22Rv1 (cell line): Measurements from ENCODE around the gene MMP24OS.
"Not testable (repeated sequence)": the region's sequence is repeated elsewhere in the genome, so short reads cannot be mapped to it uniquely, and the experiment has no call there.

Experiments
- H3K27ac ChIP-seq: fragments of 450-650 bp; 2 replicates; pipeline ENCODE4 v1.5.1; 2017
- ZFX ChIP-seq: fragments of 450-650 bp; IDR thresholded peaks from 2 replicates; pipeline ENCODE4 v1.6.1; 2017; ENCODE audit warnings: antibody characterized with exemption, borderline replicate concordance
- TF ChIP-seq, protein P1 (sequence below): fragments of 450-650 bp; IDR thresholded peaks from 2 replicates; pipeline ENCODE4 v1.5.1; 2017; ENCODE audit warnings: mild to moderate bottlenecking

Gene MMP24OS

DNA sequence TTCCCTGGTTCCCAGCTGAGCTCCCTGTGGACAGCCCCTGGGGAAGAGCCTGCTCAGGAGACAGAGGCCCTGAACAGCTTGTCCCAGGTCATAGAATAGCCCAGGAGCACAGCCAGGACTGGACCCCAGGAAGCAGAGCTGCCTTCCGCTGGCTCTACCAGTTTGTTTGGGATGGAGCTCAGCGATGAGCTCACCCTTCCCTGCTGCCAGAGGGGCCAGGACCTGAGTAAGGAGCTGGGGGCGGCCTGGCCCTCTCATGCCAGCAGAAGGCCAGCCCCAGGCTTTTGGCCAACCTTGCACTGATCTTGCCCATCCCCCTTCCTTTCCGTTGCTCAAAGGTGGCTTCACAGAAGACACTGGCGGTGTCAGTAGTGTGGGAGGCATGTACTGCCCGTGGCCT is 17.5 kb downstream of the MMP24OS start:
- TF ChIP-seq, protein P1, sequence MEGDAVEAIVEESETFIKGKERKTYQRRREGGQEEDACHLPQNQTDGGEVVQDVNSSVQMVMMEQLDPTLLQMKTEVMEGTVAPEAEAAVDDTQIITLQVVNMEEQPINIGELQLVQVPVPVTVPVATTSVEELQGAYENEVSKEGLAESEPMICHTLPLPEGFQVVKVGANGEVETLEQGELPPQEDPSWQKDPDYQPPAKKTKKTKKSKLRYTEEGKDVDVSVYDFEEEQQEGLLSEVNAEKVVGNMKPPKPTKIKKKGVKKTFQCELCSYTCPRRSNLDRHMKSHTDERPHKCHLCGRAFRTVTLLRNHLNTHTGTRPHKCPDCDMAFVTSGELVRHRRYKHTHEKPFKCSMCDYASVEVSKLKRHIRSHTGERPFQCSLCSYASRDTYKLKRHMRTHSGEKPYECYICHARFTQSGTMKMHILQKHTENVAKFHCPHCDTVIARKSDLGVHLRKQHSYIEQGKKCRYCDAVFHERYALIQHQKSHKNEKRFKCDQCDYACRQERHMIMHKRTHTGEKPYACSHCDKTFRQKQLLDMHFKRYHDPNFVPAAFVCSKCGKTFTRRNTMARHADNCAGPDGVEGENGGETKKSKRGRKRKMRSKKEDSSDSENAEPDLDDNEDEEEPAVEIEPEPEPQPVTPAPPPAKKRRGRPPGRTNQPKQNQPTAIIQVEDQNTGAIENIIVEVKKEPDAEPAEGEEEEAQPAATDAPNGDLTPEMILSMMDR = no peak
- TF ChIP-seq ZFX = no peak

GRCh38 chr20:35257175-35257909 is 20.6 kb downstream of the MMP24OS start:
- TF ChIP-seq ZFX = no peak
- TF ChIP-seq, protein P1 = no peak
- peak overlapping the region; percentile 50 for H3K27ac ChIP-seq

More for the DNA sequence above, 17.5 kb downstream of the MMP24OS start:
- no peak overlapping the region for H3K27ac ChIP-seq

DNA sequence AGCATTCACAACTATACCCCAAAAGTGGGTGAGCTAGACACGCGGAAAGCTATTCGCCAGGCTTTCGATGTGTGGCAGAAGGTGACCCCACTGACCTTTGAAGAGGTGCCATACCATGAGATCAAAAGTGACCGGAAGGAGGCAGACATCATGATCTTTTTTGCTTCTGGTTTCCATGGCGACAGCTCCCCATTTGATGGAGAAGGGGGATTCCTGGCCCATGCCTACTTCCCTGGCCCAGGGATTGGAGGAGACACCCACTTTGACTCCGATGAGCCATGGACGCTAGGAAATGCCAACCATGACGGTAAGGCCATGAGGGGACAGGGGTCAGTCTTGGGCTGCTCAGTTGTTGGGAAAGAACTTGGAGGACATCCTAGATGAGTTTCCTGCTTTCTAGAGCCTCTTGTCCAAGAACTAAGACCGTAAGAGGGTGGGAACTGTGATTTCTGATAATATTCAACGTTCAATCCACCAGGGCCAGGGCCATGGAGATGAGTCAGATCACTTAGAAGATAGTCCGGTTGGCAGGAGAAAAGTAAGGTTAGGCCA is 23.4 kb downstream of the MMP24OS start:
- TF ChIP-seq, protein P1 = no peak
- no peak for TF ChIP-seq ZFX
- H3K27ac ChIP-seq = no peak overlapping the region

DNA sequence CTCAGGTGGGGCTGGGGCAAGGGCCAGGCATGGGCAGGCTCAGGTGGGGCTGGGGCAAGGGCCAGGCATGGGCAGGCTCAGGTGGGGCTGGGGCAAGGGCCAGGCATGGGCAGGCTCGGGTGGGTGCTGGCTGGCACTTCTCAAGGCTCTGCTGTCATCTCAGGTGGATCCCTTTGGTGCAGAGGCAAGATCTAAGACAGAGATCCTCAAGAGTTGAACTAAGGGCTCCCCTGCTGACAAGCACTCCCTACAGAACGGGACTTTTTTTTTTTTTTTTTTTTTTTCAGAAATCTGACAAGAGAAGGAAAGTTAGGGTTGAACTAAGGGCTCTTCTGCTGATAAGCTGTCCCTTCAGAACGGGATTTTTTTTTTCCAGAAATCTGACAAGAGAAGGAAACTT is 24.9 kb downstream of the MMP24OS start:
- TF ChIP-seq ZFX = no peak
- TF ChIP-seq, protein P1 = no peak
- H3K27ac ChIP-seq = no peak overlapping the region

DNA sequence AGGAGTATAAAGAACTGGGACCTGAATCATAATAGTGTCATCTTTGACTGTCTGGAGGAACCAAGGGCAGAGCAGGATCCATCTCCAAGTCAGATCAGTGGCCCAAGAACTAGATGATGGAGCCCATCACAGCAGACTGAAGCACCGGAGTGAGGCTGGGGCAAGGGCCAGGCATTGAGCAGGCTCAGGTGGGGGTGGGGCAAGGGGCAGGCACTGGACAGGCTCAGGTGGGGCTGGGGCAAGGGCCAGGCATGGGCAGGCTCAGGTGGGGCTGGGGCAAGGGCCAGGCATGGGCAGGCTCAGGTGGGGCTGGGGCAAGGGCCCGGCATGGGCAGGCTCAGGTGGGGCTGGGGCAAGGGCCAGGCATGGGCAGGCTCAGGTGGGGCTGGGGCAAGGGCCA is 25.3 kb downstream of the MMP24OS start:
- not testable (repeated sequence) for H3K27ac ChIP-seq

DNA sequence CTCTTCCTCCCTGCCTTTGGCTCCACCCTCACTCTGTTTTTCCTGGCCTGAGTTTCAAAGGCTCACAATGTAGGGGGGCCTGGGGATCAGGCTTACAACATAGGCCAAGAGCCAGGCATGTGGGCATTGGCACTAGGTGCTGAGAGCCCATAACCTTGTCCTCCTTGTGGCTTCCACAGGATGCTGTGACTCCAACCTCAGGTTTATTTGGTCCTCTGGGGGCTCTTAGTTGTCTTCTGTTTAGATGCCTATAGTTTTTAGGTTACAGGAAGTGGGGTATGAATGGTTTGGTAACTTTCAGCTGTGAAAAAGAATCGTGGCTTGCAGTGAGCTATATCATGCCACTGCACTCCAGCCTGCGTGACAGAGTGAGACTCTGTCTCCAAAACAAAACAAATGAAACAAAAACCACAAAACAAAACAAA is 25.9 kb downstream of the MMP24OS start:
- no peak overlapping the region for H3K27ac ChIP-seq
- no peak for TF ChIP-seq ZFX
- TF ChIP-seq, protein P1 = no peak

GRCh38 chr20:35251613-35251940 is 26.3 kb downstream of the MMP24OS start:
- no peak overlapping the region for H3K27ac ChIP-seq
- TF ChIP-seq, protein P1 = no peak
- no peak for TF ChIP-seq ZFX
